HT-29 (cell line): ENCODE measurements around the gene SLFNL1. TPM values are rescaled to one million over a fixed set of nuclear protein-coding genes. Genes with fewer than 3 reads are reported as not detected.

Experiments used
- DNase-seq: peaks from one replicate; pipeline ENCODE4 v3.0.0-alpha.2; 2015; ENCODE audit warnings: low spot score
- total RNA-seq: library from RNA; depleted of rRNA; stranded (reverse); fragments of >200 nt; shearing (Covaris generic); gene quantifications from 2 replicates; pipeline ENCODE4 v1.2.3, GENCODE V29; 2014

Gene SLFNL1
- total RNA-seq, 1 experiment from 2014 or later: 0.23 TPM

DNA sequence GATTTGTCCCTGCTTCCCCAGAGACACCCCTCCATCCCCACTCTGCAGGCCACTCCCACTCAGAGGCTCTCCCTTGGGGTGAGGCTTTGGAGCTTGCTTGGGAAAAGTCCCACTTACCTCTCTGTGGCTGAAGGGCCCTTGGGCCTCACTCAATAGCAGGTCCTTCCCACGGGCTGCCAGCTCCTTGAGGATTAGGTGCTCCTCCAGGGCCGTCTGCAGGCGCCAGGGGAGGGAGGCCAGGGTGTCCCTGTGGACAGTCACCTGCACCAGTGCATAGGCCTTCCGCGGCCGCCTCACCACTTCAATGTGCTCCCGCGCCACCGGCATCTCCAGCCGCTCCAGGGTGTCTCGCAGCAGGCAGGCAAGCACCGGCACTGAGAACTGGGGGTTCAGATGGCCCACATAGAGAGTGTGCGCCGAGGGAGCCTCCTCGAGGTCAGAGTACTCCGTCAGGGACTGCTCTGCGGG, 1.4 kb downstream of the SLFNL1 start:
- no peak for DNase-seq

DNA sequence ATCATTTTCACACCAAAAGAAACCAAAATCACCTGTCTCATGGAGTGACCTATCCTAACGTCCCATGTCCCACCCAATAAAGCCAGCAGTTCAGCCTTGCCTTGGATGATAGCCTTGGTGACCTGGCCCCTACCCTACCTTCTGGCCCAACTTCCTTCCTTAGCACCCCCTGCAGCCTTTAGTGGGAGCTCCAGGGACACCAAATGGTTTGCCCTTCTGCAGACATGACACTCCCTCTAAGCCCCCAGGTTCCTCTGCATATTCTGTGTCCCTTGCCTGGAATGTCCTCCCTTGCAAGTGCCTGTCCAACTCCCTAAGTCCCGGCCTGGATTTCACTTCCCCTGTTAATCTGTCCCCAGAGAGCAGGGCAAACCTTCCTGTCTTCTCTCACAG, 2.2 kb downstream of the SLFNL1 start:
- DNase-seq: no peak

DNA sequence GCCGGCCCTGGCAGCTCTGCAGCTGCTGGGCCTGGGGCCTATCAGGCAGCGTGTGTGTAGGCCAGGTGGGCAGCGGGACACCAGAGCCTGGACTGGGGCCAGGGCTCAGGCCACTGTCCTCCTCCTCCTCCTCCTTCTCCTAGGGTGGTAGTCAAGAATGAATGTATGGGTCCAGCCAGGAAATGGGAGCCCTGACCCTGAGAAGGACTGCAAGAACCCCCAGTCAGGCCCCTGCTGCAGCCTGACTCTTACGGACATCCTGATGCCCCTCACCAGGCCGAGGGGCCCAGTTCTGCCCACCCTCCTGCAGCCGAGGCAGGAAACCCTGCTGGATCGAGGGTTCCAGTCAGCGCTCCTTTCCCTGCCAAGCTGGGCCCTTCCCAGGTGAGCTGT, 3.5 kb downstream of the SLFNL1 start:
- DNase-seq: no peak

DNA sequence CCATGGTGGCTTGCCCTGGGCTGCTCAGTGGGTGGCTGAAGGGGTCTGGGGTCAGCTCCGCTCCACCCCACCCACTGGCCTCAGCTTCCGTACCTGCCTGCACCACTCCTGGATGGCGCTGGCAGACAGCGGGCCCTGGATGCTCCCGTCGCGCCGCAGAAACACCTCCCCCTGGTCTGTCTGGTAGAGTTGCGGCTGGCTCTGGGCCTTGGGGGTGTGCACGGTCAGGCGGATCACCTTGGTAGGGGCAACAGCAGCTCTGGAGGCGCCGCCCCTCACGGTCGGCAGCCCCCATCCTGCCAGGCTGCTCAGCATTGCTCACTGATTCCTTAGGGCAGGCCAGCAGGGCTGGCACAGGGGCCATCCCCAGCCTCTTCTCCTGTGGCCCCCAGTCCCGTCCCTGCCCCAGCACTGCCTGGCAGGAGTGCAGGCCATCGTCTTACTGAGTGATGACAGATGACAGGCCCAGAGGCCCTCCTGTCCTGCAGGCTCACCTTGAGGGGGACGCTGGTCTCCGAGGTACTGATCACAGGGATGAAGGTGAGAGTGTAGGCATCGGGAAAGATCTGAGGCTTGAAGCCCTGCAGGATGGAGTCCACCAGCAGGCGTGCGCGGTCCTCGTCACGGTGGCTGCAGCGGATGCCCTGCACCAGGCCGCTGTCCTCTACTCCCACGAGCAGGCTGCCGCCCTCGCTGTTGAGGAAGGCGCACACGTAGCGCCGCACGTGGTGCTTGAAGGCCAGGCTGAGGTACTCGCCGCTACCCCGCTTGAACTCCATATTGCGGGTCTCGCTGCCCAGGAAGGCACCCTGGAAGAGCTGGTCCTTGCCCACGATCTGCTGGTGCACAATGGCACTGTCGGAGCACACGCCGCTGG, 4.1 kb downstream of the SLFNL1 start:
- DNase-seq: no peak

DNA sequence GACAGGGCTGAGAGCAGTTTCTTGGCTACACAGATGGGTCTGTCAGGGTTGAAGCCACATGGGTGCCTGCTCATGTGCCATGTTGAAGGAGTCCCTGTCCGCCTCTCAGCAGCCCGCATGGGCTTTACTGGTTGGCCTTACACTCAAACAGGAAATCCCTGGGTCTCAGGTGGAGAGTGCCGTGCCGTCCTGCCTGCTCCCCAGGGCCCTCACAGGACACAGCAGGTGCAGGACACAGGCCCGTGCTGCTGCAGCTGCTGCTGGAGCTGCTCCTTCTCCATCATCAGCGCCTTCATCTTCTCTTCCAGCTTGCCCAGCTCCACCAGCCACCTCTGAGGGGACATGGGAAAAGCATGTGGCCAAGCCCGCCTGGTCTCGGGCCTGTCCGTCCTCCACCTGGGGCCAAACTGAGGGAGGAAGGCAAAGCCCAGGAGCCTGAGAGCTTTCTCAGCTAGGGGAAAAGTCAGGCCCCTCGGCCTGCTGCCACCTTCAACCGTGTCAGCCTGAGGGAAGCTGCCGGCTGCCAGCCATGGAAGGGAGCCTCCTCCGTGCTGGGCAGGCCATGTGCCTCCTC, 5.5 kb downstream of the SLFNL1 start:
- DNase-seq: no peak

DNA sequence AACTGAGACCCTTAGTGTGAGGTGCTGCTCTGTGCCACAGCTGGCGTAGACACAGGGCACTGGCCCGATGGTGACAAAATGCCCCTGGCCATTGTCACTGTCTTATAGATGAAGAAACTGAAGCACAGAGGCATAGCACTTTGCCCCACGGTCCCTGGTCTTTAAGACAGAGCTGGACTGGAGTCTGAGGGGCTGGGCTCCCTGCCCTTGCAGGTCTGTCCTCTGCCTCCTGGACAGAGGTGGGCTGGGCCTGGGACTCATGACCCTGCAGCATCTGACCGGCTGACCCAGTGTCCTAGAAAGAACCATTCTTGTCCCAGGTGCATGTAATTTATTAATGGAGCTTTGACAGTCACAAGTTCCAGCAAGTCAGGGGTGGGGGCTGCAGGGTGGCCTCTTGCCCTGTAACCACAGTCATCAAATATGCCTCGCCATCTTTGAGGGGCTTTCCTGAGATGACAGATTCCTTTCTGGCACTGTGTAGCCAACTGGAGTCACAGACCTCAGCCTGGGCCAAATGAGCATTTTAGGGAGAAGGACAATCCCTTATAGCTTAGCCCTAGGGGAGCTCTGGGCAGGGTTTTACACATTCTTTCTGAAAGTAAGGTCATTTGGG, 6.1 kb downstream of the SLFNL1 start:
- no peak for DNase-seq

DNA sequence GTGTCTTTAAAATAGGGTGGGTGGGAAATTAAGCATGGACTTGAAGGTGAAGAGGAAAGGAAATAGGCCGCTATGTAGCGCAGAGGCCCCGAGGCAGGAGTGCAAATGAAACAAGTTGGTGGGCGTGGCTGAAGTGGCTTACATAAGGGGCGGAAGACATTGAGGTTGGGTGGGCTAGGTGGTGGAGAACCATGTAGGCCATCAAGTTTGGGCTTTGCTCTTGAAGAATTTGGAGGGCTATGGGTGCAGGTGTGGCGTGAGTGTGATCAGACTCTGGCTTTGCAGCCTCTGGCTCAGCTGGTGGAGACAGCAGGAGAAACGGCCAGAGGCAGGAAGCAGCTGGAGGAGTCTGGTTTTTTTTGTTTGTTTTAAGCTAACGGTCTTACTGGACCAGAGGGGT, 6.7 kb downstream of the SLFNL1 start:
- DNase-seq: no peak

DNA sequence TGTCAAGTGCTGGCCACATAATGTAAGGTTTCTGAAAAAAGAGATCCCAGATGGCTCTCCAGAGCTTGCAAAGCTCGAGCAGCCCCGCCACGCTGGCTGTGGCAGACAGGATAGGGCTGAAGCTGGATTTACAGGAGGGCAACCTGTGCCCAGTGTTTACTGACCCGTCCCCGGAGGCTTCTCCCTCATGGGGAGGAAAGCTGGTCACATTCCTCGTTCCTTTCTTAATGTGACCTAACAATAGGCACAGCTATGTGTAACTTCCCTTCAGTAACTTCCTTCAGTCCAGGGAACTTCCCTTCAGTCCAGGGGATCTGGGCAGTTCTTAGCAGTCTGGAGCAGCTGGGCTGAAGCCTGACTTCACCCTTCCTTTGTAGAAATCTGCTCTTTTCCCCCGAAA, 7.7 kb downstream of the SLFNL1 start:
- no peak for DNase-seq

DNA sequence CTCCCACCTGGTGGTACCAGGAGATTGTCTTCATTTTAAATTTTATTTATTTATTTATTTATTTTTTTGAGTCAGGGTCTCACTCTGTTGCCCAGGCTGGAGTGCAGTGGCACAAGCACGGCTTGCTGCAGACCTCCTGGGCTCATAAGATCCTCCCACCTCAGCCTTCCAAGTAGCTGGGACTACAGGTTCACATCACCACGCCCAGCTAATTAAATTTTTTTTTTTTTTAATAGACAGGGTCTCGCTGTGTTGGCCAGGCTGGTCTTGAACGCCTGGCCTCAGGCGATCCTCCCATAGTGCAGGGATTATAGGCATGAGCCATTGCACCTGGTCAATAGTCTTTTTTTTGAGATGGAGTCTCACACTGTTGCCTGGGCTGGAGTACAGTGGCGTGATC, 8.5 kb downstream of the SLFNL1 start:
- no peak for DNase-seq

DNA sequence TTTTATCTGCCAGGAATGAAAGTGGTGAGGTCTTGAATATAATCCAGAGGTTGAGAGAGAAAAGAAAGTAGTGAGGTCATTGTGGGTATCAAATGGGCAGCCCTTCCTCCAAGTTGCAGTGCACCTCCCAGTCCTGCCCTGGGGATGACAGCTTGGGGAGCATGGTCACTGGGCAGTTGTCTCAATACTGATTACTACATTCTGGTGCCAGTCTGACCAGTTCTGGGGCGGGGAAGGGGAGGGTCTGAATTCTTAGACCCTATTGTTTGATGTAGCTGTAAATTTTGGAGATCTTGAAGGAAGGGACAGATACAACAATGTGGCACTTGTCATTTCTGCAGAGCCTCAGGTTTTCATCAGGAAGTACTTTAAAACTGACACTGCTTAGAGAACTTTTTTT, 11.2 kb downstream of the SLFNL1 start:
- no peak for DNase-seq

DNA sequence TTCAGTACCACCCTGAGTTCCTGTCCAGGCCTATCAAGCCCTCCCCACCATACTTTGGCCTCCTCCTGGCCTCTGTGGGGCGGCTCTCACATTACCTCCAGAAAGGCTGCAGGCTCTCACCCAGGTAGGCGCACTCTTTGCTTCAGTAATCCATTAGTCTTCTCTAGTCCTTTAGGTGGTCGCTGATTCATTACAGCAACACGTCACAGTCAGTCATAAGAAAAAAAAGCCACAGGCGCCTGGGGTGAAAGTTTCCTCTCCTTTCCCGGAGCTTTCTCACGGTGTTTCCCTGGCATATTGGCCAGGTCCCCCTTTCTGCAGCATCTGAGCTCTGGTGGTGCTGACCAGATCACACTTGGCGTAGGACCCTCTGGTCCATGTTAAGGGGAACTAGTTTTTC, 12.1 kb downstream of the SLFNL1 start:
- DNase-seq: no peak

DNA sequence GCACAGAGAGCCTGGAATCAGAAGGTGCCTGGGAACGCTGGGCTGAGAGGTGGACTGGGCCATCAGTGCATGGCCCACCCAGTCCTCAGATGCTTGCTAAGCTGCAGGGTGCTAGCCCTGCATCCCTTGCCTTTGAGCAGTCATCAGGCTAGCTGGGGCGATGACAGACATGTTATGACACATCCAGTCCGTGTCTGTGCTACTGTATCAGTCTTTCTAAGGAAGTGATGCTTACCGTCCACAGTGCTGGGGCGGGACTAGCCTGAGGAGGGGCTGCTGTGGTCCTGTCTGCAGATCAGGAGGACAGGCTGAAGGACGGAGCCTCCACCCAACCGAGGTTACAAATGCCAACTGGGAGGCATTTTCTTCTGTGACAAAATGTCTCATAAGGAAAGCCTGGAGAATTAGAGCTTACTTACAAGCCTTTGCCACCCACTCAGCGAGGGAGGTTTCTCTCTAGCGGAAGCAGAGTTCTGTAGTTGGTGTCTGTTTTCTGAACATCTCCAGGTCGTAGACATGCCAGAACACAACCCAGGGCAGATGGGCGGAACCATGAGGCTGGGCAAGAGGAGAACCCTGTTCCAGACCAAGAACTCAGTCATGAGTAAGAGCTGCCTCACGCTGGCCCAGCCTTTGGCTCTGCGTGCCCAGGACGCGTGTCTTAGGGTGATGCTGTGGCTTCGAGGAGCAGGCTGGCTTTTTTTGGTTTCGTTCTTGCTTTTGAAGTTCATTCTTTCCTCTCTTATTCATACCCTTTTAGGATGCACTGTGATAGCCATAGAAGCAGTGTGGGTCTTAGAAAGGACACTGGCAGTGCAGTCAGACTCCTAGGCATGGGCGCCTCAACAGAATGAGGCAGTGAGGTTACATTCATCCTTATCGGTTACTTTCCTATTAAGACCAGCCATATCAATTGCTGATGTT, 14.3 kb downstream of the SLFNL1 start:
- DNase-seq: no peak

DNA sequence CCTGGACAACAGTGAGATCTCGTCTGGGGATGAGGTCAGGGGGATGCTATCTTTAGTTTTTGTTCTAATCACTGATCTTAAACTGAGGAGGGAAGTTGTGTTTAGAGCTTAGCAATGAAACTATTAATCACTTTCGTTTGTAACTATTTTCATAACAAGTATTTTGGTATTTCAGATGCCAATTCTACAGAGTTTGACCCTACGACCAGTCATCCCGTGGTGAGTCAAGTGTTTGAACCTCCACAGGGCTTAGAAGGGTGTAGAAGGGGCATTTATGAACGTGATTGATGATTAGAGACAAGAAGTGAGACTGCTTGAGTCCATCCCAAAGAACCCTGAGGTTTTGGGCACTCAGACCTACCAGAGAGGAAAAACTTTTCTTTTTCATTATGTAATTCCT, 15.6 kb downstream of the SLFNL1 start:
- DNase-seq: no peak

DNA sequence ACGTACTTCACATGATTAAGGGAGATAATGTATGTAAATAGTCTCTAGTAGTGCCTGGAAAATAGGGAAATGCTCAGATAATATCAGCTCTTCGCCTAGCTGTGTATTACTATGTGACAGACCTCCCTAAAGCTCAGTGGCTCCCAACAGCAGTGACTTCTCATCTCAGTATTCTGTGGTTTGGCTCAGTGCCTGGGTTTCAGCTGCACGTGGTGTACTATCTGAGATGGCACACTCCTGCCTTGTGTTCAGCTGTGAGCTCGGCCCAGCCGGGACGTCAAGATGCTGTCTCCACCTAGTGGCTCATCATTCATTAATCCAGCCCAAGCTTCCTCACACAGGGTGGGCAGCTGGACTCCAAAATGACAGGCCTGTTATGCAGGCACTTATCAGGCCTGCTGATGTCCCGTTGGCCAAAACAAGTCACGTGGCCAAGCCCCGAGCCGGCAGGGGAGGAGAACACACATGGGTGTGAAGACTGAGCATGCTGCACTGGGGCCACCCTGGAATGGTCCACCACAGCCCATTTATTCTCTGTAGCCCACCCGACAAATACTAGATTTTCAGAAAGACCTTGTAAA, 17.8 kb downstream of the SLFNL1 start:
- DNase-seq: peak; percentile 98

DNA sequence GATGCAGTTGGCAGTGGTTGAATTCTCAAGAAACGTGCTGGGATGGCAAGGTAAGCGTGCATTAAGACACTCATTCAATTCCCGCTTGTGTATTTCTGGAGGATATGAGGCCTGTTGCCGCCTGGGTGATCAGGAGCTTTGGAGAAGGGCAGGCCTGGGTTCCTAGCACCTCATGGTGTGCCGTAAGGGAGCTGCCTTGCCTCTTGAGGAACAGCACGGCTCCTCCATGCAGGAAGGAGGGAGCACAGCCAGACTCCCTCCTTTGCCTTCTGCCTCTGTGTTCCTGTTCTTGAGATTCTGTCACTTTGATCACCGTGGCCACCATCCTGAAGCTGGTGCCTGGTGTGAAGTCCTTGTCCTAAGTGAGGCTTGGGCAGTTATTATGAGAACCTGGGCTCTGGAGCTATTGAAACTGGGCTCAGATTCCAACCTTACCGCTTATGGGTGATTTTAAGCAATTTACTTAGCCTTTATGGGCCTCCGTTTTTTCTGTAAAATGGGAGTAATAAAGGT, 18.3 kb downstream of the SLFNL1 start:
- no peak for DNase-seq

DNA sequence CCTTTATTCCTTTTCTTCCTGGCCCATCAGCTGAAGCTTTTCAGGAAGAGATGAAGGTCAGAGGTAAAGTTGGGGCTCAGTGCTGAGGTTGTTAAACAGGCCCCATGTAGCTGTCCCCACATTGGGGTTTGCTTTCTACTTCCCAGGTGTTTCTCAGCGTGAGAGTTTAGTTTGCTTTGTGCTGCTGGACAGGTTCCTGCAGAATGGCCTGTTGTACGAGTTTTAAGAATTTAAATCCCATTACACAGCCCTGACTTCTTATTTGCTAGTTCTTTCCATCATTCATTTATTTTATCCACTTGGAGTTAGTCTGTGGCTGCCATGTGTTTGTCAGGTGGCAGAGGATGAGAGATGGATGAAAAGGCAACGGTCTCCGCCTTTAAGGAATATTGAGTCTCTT, 22.9 kb downstream of the SLFNL1 start:
- no peak for DNase-seq

DNA sequence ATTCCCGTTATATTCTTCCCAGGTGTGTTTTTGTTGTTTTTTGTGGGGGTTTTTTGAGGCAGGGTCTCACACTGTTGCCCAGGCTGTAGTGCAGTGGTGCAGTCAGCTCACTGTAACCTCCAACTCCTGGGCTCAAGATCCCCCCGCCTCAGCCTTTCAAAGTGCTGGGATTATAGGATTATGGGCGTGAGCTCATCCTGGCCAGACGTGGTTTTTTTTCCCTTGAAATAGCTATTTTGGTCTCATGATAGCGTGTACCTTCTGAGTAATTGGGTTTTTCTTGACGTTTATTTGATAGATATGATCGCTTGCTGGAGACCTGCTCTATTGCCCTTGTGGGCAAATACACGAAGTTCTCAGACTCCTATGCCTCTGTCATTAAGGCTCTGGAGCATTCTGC, 24.4 kb downstream of the SLFNL1 start:
- no peak for DNase-seq

DNA sequence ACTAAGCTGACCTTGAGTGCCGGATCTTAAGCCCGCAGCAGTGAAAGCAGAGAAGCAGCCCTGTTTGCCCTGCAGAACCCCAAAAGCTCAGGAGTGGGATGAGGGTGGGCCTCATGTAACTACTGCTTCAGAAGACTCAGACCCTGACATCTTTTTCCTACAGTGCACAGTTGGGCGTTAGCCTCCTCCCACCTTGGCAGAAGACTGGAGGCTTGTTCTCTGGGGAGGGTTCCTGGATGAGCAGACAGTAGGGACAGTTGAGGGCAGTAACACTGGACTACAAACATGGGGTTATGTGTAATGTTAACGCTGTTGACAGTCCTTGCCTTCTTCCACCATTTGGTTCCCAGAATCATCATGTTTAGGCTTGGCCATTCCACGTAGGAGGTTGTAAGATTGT, 32.5 kb downstream of the SLFNL1 start:
- DNase-seq: no peak

DNA sequence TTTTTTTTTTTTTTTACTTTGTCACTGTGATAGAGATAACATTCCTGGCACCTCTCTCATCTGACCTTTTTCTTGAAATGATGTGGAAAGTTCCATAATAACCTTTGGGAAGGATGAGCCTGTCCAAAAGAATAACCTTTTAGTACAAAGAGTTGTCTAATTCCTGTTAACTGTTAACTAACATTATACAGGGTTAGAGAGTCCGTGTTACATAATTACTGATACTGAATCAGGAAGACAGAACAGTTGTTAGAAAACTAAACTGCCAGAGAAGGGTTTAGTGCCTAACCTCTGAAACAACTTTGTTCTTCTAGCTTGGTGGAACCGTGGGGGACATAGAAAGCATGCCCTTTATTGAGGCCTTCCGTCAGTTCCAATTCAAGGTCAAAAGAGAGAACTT, 33.2 kb downstream of the SLFNL1 start:
- DNase-seq: no peak

DNA sequence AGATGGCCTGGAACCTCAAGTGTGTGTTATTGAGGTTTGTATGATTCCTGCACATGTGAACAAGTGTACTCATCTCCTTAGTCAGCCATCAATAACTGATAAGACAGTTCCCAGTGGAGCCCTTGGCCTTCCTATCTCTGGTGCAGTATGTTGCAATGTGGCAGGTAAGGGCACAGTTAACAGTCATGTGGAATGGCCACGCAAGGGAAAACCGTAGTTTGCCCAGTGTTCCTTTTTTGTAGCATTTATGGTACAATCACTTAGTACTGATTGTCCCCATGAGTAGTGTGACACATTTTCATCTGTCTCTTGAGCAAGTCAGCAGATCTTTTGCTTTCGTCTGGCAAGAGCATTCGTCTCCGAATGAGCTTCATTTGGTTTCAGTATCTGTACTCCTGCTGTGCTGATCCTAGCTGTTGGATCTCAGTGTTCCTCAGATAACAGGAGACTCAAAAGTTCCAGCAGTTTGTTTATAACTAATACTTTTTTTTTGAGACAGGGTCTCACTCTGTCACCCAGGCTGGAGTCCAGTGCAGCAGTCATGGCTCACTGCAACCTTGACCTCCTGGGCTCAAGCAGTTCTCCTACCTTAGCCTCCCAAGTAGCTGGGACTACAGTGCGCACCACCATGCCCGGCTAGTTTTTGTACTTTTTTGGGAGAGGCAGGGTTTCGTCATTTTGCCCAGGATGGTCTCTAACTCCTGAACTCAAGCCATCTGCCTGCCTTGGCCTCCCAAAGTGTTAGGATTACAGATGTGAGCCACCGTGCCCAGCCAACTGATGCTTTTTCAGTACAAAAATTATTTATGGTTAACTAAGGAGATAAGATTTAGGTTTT, 33.9 kb downstream of the SLFNL1 start:
- DNase-seq: no peak
